RWPE2 (cell line): ENCODE results near the gene FBXO41.
A peak's percentile ranks its signal among the peaks of the same experiment; 100 is the strongest.

Experiments
- ATAC-seq: fragments of 200-7000 bp; cut with Tn5 transposase; 3 replicates; pipeline ENCODE4 v1.9.1; 2021; ENCODE audit warnings: low read depth
- DNase-seq: peaks from one replicate; pipeline ENCODE4 v3.0.0-alpha.2; 2020; ENCODE audit warnings: low spot score
- H3K27ac ChIP-seq: fragments of 450-650 bp; 2 replicates; pipeline ENCODE4 v1.5.1; 2017; ENCODE audit warnings: mild to moderate bottlenecking; ENCODE audit not compliant: poor library complexity, severe bottlenecking
- H3K27me3 ChIP-seq: fragments of 250-450 bp; sonication (Bioruptor Pico); 2 replicates; pipeline ENCODE4 v1.5.1; 2021; ENCODE audit warnings: mild to moderate bottlenecking, moderate library complexity; ENCODE audit not compliant: insufficient read depth, poor library complexity, severe bottlenecking
- H3K36me3 ChIP-seq: fragments of 250-450 bp; sonication (Bioruptor Pico); 2 replicates; pipeline ENCODE4 v1.5.1; 2020; ENCODE audit warnings: low read depth, mild to moderate bottlenecking, moderate library complexity
- H3K4me1 ChIP-seq: fragments of 250-450 bp; sonication (Bioruptor Pico); 2 replicates; pipeline ENCODE4 v1.5.1; 2021; ENCODE audit warnings: mild to moderate bottlenecking, moderate library complexity; ENCODE audit not compliant: insufficient read depth, poor library complexity, severe bottlenecking
- H3K4me3 ChIP-seq: fragments of 250-450 bp; sonication (Bioruptor Pico); 2 replicates; pipeline ENCODE4 v1.5.1; 2021; ENCODE audit warnings: mild to moderate bottlenecking, moderate library complexity; ENCODE audit not compliant: severe bottlenecking
- H3K9me3 ChIP-seq: fragments of 250-450 bp; sonication (Bioruptor Pico); 2 replicates; pipeline ENCODE4 v1.5.1; 2021; ENCODE audit warnings: mild to moderate bottlenecking, moderate library complexity; ENCODE audit not compliant: severe bottlenecking
- CTCF ChIP-seq: fragments of 450-650 bp; IDR thresholded peaks from one replicate; pipeline ENCODE4 v1.5.1; 2017; ENCODE audit warnings: mild to moderate bottlenecking, moderate library complexity; ENCODE audit not compliant: poor library complexity, severe bottlenecking

FBXO41 gene

GRCh38 chr2:73233154-73233931, 50.9 kb downstream of the FBXO41 start, which contains the start of gene PRADC1:
TSS of gene PRADC1 (minus strand) at chr2:73233239. CDS start at chr2:73233160, 79 bp downstream.
- peak; percentile 99 for DNase-seq
- Histone ChIP-seq H3K4me3 (peak within 1 kb of the TSS; percentile 65), H3K4me1 (peaks cover 8% of the 10 kb centered on the region), H3K27ac (peak within 1 kb of the TSS; percentile 71), H3K27me3 (no peaks in the 10 kb centered on the region), H3K36me3 (peaks cover 11% of the 10 kb centered on the region; the same call in 1 of the 2 replicates), H3K9me3 (no peaks in the 10 kb centered on the region)
- no peak for TF ChIP-seq CTCF
- ATAC-seq: peak; percentile 92

GRCh38 chr2:73232403-73233153, 51.7 kb downstream of the FBXO41 start:
- no peak overlapping the region for H3K27ac ChIP-seq
- H3K4me1 ChIP-seq: peaks cover 8% of the 10 kb centered on the region
- no peaks in the 10 kb centered on the region for H3K9me3 ChIP-seq
- no peak for DNase-seq
- peak overlapping the region; percentile 65 for H3K4me3 ChIP-seq
- ATAC-seq: no peak
- H3K27me3 ChIP-seq: no peaks in the 10 kb centered on the region
- no peak for TF ChIP-seq CTCF
- peaks cover 7% of the 10 kb centered on the region; the same call in 1 of the 2 replicates for H3K36me3 ChIP-seq

GRCh38 chr2:73228631-73229030, 55.6 kb downstream of the FBXO41 start:
- H3K27me3 ChIP-seq: no peaks in the 10 kb centered on the region
- no peak for DNase-seq
- H3K4me1 ChIP-seq: no peaks in the 10 kb centered on the region
- no peaks in the 10 kb centered on the region for H3K9me3 ChIP-seq
- no peak overlapping the region for H3K27ac ChIP-seq
- TF ChIP-seq CTCF: no peak
- no peak for ATAC-seq
- H3K36me3 ChIP-seq: peaks cover under 1% of the 10 kb centered on the region
- H3K4me3 ChIP-seq: no peak overlapping the region

GRCh38 chr2:73227086-73227485, 57.2 kb downstream of the FBXO41 start:
- Histone ChIP-seq H3K27ac (no peak overlapping the region), H3K9me3 (no peaks in the 10 kb centered on the region), H3K4me3 (no peak overlapping the region), H3K27me3 (no peaks in the 10 kb centered on the region), H3K36me3 (peaks cover 6% of the 10 kb centered on the region), H3K4me1 (no peaks in the 10 kb centered on the region)
- TF ChIP-seq CTCF: no peak
- no peak for ATAC-seq
- DNase-seq: no peak
